Stimulated activated CD4-positive, alpha-beta T cell treated with anti-CD3 and anti-CD28 coated beads, Interleukin-12 subunit alpha, Interleukin-12 subunit beta, amount 100 ng/mL, for 24 hours (primary cell): ENCODE measurements around the gene PNPLA1.

Source experiments
- DNase-seq, 2 experiments: peaks; one replicate each; pipeline ENCODE4 v3.0.0-alpha.2; 2020; ENCODE audit warnings: low read depth in 2 of 2

PNPLA1 gene

DNA sequence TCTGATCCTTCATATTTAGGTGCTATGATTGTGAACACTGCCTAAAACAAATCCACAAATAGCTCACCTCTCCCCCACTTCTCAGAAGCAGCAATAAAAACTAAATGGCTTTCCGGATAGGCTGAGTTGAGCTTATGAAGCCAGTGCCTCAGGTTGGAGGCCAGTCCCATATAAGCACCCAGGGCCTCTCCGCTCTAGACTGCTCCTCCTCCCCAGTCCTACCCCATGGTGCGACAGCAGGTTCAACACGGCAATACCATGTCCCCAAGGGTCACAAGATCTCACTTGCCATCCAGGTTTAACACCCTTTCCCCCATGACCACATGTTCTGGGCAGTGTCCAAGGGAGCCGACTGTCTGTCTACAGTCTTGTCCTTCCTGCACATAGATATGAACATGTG, 46.1 kb downstream of the PNPLA1 start:
- DNase-seq = no peak

DNA sequence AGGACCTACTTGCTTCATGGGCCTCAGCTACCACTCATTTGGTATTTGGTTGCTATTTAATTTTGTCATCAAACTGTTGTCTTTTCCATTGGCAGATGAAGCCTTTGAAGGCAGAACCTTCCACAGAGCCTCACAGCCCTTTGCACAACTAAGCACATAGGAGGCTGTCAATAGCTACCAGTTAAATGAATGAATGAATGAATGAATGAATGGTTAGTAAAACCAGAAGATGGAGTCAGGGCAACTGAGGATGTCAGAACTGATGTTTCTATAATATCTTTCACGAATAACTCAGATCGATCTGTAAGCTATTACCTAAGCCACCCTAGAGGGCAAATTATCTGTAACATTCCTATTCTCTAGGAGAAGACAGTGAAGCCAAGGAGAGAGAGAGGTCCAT, 47.8 kb downstream of the PNPLA1 start:
- DNase-seq = no peak

DNA sequence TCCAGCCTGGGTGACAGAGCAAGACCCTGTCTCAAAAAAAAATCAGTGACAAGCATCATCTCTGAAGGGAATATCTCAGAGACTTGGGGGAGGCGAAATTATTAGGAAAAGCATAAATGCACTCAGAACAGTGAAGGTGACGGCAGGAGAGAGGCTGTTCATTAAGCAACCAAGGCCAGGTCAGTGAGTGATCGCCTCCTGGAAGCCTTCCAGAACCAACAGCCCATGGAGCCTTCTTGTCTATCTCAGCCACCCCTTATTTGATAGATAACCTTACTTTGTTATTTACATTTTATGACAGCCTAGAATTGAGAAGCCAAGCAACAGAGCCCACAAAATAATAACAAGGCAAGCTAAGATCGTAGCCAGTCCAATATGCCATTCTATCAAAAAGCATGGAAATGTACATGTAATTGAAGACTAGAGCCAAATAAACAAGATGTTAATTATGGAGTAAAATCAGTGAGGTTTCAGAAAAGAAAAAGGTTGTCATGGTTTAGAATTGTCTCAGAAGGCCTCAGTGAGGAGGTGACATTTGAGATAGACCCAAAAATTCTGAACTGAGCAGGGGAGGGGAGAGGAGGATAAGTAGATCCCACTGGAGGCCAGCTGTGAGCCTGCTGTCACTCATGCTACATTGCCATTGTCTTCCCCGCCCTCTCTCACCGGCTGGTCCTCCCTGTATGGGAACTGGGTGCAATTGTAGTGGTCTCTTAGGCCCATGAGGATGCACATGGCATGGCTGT, 49.0 kb downstream of the PNPLA1 start:
- no peak for DNase-seq

DNA sequence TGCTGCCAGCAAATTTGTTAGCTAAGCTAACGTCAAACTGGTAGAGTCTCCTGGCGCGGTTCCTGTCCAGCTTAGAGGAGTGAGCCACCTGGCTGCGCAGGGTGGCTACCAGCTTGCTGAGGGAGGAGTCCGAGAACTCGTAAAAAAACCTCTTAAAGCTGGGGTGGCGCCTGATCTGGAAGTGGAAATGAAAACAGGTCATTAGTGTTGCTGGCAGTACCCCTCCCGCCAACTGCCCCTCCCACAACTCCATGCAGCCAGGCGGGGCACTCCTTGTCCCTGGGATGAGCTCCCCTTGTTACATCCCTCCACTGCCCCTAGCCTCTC, 49.5 kb downstream of the PNPLA1 start:
- no peak for DNase-seq

DNA sequence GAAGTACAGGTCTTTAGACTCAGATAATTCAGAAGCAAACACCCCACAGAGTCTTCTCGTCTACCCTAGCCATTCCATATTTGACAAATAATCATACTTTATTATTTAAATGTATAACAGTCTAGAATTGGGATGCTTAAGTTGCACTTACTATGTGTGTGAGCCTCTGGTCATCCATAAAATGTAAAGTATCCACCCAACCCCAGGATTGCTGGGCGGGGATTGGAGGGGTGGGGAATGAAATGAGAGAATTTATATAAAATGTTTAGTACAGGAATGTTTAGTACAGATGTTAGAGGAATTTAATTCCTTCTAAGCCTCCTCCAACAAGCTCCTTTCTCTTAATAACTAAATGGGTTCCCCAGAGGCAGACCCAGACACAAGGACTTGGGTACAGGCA, 50.0 kb downstream of the PNPLA1 start:
- no peak for DNase-seq

DNA sequence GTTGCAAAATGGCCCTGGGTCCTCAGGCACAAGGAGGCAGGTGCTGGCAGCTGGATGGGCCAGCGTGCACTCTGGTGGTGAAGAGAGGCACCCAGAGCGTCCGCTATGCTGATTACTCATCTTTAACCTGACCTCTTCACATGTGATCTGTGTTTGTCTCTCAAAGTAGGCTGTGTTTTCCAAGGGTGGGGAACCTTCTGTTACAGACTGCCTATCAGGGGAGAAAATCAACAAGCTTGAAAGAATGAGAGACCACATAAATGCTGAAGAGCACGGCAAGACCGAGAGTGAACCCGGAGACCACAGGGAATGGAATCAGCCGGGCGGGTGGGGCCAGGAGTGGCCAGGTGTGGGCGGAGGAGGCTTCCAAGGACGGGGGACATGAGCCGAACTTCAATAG, 50.6 kb downstream of the PNPLA1 start:
- no peak for DNase-seq

DNA sequence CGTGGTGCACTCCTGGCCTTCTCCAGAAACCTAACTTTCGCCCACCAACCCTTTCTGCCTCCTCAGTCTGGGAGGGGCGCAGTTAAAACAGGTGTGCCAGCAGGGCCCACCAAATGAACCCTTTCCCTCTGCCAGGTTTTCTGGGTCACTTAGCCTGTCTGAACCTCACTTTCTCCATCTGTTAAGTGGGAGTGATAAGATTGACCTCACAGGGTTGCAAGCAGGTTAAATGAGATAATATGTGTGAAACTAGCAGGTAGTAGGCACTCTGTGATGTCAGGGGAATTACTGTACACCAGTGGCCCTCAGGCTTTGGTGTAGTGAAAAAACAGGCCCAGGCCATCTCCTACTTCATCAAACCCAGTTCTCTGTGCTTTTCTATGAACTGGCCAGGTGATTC, 52.7 kb downstream of the PNPLA1 start:
- no peak for DNase-seq

DNA sequence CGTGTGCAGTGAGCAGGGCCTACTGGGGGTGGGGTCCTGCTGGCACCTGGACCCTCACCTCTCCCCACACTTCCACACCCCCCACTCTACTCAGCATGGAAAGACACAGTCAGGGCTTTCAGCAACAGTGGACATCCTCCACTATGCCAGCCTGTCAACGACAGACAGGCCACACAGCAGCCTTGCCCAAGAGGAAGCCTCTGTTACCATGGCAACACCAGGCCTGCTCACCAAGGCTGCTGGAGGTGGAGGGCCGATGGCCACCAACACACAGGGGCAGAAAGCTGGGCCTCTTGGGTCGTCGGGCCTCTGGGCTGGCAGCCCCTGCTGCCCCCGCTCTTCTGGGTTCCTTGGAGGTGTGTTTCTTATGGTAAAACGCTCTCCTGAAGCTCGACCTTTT, 53.2 kb downstream of the PNPLA1 start:
- no peak for DNase-seq

DNA sequence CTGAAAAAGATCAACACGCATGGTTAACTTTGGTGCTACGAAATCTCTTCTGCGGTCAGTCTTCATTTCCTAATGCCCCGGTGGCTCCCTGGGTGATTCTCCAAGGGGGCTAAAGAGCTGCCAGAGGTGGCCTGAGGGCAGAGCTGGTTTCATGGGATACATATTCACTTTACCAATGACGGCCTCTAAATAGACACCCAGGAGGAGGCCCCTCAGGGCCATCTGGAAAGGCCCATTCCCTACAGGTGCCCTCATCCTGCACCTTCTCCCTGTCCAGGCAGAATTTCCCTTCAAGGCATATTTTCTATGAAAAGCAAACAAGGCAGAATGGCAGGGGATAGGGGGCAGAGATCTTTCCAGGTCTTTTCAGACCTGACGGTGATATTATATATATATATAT, 54.3 kb downstream of the PNPLA1 start:
- no peak for DNase-seq

DNA sequence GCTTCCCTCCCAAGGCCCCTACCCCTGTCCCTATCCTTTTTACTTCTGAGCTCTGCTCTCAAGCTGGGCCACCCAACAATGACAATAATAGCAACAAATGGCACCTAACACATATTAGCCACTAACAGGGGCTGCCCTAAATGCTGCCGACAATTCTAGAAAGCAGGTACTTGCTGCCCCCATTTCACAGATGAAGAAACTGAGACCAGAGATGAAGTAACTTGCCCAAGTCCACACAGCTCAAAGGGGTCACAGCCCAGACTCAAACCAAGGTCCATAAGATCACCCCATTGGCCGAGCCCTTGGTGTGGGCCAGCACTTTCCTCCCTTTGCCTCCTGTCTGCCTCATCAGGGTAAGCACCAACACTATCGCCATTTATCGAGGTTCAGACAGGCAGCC, 54.9 kb downstream of the PNPLA1 start:
- DNase-seq = no peak

DNA sequence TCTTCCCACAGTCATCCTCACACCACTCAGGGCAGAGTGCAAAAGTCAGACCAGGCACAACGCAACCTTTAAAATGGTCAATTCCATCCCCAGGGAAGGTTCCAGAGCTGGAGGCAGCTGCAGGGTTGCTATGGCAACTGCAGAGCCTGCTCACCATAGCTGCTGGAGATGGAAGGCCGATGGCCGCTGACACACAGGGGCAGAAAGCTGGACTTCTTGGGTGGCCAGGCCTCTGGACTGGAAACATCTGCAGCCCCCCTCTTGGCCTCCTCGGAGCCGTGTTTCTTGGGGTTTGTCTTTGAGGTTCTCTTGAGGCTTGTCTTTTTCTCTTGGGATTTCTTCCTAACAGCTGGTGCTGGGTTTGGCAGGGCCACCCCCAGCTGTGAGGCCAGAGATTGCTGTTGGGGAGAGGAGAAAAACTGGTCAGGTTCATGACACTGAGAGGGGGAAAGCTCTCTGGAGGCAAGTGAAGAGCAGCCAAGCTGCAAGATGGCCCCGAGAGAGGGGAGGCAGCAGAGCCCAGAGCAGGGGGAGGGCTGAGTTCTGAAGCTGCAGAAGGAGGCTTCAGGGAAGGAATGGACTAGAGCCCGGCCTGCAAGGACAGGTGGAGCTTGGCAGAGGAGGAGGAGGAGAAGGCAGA, 56.6 kb downstream of the PNPLA1 start:
- no peak for DNase-seq

DNA sequence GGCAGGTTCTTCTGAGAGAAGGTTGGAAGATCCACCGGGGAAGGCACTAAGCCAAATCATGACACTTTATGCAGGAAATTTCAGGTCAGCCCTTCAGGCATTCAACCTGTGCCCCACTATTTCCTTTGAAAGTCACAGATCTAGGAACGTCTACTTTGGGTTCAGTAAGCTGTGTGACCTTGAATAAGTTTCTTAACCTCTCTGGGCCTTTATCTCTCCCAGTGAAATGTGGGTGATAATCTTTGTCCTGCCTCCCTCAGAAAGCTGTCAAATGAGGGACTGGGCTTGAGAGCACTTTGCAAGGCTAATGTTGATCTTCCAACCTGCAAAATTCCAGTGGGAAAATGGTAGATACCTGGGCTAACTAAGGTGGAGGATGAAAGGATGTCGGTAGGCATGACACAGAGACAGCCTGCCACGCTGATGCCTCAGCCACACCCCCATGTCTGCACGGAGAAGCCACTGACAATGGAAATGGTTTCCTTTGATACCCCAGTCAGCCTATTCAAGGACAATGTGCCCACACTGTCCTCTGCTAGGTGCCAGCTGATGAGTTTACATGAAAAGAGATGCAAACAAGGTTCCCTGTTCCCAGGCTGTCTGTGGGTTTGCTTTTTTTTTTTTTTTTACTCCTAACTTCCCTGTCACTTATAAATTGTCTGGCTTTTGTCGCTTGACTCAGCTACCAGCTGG, 57.5 kb downstream of the PNPLA1 start:
- DNase-seq = no peak

DNA sequence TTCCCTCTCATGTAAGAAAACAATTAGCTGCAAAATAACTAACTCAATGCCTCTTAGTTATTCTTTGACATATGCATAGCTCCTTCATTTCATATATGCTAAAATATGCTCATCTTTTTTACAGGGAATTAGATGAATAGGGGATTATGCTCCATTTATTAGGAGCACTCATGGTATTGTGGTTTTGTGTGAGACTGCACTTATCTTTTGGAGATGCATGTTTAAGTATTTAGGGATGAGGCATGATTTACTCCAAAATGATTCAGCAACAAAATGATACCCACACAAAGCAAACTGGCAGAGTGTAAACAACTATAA, 58.0 kb downstream of the PNPLA1 start:
- no peak for DNase-seq

DNA sequence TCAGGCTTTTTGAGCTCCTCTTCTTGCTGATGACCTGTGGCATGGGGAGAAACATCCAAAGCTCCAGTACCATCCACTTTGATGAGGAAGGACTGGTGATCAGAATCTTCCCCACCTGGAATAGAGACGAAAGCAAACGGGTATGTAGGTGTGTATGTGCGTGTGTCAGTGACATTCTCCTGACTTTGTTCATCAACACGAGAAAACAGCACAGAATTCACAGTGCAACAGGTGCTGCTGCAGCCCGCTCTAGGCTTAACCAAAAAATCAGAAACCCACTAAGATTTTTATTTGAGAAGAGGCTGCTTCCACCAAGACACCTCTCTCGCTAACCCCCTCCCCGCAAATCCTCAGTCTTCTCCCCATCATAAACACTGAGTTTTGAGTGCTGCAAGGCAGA, 58.7 kb downstream of the PNPLA1 start:
- DNase-seq = no peak

DNA sequence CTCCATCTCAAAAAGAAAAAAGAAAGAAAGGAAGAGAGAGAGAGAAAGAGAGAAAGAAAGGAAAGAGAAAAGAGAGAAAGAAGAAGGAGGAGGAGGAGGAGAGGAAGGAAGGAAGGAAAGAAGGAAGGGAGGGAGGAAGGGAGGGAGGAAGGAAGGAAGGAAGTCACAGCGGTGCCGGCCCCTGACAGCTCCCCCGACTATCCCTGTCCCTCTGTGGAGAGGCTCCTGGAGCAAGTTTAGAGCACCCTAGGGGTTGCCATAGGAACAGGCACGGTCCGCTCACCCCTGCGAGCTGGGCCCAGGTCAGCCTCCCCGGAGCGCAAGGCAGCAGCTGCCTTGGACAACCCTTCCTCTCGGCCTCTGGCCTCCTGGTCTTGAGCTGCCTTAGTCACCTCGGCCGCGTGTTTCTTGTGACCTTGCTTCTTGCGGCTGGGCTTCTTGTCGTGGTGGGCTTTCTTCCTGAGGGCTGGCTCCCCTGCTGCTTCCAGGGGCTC, 60.0 kb downstream of the PNPLA1 start:
- no peak for DNase-seq

DNA sequence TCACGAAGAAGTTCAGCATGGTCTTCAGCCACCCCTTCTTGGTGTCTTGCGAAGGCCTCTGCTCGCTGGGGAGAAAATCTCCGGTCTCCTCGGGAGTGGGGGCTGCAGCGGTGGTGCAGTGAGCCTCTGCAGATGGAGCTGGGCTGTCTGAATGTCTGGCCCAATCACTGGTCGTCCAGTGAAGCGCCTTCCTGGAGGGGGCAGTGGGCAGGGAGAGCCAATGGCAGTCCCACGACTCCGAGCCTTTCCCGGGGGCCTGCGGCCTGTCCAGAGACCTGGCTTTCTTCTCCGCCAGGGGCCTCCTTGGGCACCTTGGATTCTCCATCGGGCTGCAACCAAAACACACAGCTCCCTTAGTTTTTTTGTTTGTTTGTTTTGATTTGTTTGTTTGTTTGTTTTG, 60.5 kb downstream of the PNPLA1 start:
- DNase-seq = no peak

DNA sequence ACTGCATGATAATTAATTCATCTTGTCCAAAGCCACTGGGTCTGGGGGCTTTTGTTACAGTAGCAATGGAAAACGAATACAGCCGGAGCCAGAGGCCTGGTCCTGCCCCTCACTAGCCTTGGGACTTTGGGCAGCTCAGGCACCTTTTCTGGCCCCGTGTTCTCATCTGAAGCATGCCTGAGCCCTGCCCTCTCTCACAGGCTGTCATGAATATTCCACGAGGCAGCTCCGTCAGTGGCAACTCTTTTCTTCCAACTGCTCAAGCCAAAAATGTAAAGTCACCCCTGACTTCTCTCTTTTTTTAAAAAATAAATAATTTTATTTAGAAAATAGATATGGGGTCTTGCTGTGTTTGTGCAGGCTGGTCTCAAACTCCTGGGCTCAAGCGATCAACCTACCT, 61.5 kb downstream of the PNPLA1 start:
- no peak for DNase-seq

DNA sequence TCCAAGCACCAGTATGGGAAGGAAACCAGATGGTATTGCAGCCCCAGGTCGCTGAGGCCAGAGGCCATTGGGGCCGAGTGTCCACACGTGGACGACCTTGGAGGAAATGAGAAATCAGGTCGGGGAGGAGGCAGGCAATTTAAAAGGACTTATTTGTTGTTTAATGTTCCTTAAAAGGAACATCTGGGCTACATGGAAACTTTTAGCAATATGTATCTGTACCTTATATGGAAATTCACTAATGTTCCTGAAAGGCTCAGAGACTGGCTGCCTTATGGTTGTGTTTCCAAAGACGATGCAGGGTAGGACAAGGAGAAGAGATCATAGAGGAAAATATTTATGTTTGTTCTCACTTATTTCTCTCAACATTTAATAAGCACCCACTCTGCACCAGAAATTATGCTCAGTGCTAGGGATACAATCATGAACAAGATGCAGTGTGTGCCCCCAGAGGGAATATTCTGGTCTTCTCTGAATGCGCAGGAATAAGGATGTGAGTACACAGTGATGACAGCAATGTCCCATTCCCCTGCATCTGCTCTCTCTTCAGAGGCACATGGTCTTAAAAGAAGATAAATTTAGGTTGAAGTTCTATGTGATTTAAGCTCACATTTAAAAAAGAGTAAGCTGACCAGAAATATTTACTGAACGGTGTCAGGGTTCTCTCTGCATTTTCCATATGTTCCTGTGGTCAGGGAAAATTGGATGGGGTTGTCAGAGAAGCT, 63.5 kb downstream of the PNPLA1 start:
- DNase-seq = no peak

DNA sequence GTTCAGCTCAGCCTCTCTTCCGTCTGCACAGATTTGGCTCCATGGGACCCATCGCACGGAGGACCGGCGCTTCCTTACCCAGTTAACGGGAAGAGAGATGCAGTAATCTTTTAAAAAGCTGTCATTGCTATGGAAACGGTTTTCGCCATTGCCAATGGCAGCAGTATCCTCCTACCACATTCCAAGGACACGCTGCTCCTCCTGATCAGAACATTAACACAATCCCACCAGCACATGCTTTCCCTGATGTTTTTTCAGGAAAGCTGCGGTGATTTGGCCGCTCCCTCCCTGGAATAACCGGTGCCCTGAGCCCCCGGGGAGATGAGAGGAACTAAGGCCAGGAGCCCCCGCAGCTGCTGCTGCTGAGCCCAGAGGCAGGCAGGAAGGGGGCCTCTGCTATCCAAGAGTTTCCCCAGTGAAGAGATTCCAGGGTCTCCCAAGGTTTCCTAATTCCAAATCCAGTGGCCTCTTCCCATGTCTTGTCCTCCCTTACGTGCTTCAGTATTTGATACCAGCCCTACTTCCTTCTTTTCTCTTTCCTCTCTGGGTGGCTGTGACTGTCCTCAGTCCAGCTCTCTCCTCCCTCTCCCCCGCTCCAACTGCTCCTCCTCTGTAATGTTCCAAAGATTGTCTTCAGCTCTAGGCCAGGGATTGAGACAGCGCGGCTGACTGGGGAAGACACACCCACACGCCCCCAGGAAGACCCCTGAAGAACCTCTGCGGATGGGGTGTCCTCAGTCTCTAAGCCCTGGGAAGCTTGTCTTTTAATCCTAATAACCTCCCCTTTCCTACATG, 64.3 kb downstream of the PNPLA1 start:
- DNase-seq = no peak

DNA sequence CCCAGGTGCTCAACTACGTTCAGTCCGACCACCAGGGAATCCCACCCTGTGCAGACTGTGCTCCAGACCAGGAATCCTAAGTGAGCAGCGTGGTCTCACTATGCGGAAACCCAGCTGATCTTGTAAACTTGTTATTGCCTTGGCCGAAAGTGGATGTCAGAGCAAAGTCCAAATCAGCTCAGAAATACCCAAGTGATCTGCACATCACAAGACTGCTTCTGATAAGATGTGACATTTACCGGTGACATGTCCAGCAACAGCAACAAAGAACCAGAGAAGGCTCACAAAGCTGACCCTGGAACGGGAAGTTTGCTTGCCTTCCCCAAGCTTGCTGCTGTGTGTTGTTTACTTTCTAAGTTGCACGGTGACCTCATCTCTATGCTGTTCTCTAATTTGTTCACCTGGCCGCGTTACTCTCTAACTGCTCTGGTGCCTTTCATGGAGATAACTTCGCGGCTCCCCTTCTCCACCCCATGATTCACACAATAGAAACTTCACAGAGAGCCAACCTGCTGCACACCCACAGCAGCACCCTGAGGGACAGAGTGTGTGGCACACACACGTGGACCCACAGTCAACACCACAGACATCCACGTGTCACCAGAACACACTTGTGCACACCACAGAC, 65.1 kb downstream of the PNPLA1 start:
- no peak for DNase-seq

DNA sequence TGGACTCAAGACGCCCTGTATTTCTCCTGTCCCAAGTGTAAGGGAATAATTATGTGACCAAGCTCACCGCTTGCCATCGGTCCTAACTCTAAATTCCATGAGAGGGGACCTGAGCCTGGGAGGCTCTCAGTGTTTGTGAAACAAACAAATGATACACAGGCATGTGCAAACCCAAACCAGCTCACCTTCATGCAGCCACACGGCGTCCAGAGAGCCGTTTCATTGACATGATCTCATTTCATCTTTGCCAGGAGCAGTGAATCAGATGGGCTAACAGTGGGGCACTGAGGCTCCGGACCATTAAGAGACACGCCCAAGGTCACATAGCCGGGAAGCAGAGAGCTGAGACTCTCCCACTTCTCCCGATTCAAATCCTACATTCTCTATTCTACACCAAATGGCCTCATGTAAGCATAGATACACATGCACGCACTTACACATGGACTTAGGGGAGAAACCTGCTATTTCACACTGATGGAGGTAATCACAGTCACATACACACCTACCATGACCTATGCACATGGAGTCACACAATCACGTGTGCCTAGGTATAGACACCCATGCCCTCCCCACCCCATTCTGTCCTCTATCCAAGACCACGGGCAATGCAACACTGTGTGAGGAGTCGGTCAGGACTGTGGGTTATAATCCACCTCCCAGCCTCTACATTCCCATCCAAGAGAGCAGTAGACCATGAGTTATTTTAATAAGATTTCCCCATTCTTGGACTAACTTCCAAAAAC, 65.8 kb downstream of the PNPLA1 start:
- DNase-seq = no peak
